Vagina (tissue), 2 donors: ENCODE results near the gene KRT4.

ENCODE experiments used
- POLR2A ChIP-seq, 2 donors: fragments of 450-650 bp; IDR thresholded peaks; one replicate each; pipeline ENCODE4 v1.6.1; 2017; ENCODE audit warnings: antibody characterized with exemption in 2 of 2, mild to moderate bottlenecking in 2 of 2, moderate library complexity in 2 of 2
- POLR2AphosphoS5 ChIP-seq, 2 donors: sonication (generic); formaldehyde crosslinking; IDR thresholded peaks; one replicate each; pipeline ENCODE4 v1.9.0; 2017; ENCODE audit warnings: antibody characterized with exemption in 2 of 2, mild to moderate bottlenecking in 2 of 2, low read depth in 1 of 2; ENCODE audit not compliant: insufficient read depth in 1 of 2
- TF ChIP-seq, protein P1 (sequence below), 3 experiments: fragments of 450-650 bp in 2 of 3; fragments of 200-600 bp in 1 of 3; sonication (generic) in 1 of 3; IDR thresholded peaks; one replicate each; pipeline ENCODE4 v1.5.1; 2017 to 2019; ENCODE audit warnings: antibody characterized with exemption in 3 of 3, mild to moderate bottlenecking in 2 of 3, moderate library complexity in 2 of 3

DNA sequence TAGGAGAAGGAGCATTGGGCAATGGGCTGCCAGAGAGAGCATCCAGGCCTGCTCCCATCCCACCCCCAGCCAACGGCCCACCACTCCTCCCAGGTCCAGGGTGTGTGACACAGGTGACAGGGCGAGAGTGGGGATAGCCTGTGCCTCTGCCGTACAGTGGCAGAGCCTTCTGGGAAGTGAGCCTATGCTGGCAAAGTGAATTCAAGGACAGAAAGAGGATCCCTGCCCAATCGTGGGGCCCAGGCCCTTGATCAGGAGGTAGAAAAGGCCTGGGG, 20.7 kb upstream of the KRT4 start:
- TF ChIP-seq, protein P1, sequence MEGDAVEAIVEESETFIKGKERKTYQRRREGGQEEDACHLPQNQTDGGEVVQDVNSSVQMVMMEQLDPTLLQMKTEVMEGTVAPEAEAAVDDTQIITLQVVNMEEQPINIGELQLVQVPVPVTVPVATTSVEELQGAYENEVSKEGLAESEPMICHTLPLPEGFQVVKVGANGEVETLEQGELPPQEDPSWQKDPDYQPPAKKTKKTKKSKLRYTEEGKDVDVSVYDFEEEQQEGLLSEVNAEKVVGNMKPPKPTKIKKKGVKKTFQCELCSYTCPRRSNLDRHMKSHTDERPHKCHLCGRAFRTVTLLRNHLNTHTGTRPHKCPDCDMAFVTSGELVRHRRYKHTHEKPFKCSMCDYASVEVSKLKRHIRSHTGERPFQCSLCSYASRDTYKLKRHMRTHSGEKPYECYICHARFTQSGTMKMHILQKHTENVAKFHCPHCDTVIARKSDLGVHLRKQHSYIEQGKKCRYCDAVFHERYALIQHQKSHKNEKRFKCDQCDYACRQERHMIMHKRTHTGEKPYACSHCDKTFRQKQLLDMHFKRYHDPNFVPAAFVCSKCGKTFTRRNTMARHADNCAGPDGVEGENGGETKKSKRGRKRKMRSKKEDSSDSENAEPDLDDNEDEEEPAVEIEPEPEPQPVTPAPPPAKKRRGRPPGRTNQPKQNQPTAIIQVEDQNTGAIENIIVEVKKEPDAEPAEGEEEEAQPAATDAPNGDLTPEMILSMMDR (IDR thresholded peaks at IDR 0.05) = no peak
- TF ChIP-seq POLR2AphosphoS5 (IDR thresholded peaks at IDR 0.05; ENCODE audit: insufficient read depth in 1 of 2, low read depth in 1 of 2) (no peak), POLR2A (IDR thresholded peaks at IDR 0.05) (no peak)
